SK-N-MC (cell line): Measurements from ENCODE around the gene GTSF1L.

Source experiments
- EZH2 ChIP-seq: fragments of 200-600 bp; sonication (generic); IDR thresholded peaks from one replicate; pipeline ENCODE4 v1.6.1; 2017; ENCODE audit warnings: antibody characterized with exemption
- POLR2AphosphoS5 ChIP-seq: IDR thresholded peaks from 2 replicates; pipeline ENCODE4 v1.6.1; 2012; ENCODE audit warnings: mild to moderate bottlenecking, low read depth, low read length, borderline replicate concordance

DNA sequence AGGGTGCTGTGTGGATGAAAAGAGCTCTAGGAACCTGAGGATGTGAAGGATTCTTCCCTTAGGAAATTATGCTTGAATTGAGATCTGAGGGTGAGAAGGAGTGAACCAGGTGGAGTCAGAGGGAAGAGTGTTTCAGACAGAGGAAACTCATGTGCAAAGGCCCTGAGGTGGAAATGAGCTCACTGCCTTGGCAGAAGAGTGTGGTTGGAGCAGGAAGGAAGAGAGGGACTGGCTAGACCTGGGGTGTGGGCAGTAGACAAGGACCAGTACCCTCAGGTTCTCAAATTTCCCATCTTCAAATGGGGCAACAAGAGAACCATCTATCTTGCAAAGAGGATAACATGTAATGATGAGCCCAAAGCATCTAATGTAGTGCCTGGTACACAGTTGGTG is 24.0 kb upstream of the GTSF1L start:
- TF ChIP-seq EZH2 (no peak), POLR2AphosphoS5 (no peak)
